ENCODE measurements around the gene EEIG2.
"Not testable (repeated sequence)": the region's sequence is repeated elsewhere in the genome, so short reads cannot be mapped to it uniquely, and the experiment has no call there.

- not testable (repeated sequence) for TF ChIP-seq CTCF (IDR thresholded peaks at IDR 0.05 in 4 of 5, conservative IDR thresholded peaks at IDR 0.05 in 1 of 5); POLR2A (IDR thresholded peaks at IDR 0.05)
These were observed 24.5 kb upstream of the EEIG2 start for GRCh38 chr1:108535315-108535897.
